ENCODE results near the gene PARD3.

DNA sequence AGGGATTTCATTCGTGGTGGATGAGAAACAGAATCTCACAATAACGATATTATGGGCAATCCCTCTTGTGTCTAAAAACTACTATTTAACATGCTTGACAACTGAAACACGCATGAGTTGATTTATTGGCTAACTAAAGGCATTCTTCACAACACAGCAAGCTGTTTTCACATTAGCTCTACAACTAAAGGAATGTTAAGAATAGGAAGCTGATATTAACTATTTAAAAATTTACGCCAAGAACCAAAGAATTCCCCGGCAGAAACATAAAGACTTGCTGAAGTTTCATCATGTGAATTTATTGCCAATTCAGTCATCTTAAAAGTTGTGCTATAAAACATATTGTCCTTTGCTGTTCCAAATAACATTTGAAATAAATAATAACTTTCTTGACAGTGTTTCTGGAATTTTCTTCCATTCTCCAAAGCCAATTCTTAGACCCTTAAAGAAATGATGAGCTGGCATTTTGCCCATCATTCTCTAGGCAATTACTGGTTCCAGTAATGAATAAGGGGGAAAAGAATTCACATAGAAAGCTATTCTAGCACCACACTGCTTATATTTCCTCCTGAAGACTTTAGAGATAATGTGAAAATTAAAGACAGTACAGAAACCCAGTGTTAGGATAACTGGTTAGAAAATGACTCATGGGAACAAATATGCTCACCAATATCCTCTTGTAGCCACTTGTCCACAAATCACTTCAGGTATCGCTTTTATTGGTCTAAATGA is 233.1 kb downstream of the PARD3 start:
- TF ChIP-seq, protein P1, sequence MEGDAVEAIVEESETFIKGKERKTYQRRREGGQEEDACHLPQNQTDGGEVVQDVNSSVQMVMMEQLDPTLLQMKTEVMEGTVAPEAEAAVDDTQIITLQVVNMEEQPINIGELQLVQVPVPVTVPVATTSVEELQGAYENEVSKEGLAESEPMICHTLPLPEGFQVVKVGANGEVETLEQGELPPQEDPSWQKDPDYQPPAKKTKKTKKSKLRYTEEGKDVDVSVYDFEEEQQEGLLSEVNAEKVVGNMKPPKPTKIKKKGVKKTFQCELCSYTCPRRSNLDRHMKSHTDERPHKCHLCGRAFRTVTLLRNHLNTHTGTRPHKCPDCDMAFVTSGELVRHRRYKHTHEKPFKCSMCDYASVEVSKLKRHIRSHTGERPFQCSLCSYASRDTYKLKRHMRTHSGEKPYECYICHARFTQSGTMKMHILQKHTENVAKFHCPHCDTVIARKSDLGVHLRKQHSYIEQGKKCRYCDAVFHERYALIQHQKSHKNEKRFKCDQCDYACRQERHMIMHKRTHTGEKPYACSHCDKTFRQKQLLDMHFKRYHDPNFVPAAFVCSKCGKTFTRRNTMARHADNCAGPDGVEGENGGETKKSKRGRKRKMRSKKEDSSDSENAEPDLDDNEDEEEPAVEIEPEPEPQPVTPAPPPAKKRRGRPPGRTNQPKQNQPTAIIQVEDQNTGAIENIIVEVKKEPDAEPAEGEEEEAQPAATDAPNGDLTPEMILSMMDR (IDR thresholded peaks at IDR 0.05): no peak
- no peak for TF ChIP-seq POLR2A (IDR thresholded peaks at IDR 0.05)
